Measurements from ENCODE around the gene GLI2.

Gene GLI2

DNA sequence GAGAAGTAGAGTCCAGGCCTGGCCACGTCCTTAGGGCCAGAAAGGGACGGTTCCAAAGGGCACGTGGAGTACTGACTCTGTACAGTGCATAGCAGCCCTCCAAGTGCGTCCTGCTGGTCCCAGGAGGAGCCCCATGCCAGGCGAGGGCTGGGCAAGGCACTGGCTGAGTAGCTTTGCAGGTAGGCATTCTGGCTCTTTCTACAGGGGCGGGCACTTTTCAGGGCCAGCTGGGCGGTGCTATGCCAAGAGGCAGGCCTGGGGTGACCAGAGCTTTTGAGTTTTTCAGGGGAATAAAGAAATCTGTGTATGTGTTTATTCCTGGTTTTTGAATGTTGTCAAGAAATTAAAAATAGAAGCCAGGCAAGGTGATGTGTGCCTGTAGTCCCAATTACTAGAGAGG is 15.4 kb upstream of the GLI2 start:
- DNase-seq (ENCODE audit: low spot score), result no peak
- TF ChIP-seq, protein P1, sequence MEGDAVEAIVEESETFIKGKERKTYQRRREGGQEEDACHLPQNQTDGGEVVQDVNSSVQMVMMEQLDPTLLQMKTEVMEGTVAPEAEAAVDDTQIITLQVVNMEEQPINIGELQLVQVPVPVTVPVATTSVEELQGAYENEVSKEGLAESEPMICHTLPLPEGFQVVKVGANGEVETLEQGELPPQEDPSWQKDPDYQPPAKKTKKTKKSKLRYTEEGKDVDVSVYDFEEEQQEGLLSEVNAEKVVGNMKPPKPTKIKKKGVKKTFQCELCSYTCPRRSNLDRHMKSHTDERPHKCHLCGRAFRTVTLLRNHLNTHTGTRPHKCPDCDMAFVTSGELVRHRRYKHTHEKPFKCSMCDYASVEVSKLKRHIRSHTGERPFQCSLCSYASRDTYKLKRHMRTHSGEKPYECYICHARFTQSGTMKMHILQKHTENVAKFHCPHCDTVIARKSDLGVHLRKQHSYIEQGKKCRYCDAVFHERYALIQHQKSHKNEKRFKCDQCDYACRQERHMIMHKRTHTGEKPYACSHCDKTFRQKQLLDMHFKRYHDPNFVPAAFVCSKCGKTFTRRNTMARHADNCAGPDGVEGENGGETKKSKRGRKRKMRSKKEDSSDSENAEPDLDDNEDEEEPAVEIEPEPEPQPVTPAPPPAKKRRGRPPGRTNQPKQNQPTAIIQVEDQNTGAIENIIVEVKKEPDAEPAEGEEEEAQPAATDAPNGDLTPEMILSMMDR (IDR thresholded peaks at IDR 0.05; ENCODE audit: extremely low read depth, missing control alignments), result no peak

DNA sequence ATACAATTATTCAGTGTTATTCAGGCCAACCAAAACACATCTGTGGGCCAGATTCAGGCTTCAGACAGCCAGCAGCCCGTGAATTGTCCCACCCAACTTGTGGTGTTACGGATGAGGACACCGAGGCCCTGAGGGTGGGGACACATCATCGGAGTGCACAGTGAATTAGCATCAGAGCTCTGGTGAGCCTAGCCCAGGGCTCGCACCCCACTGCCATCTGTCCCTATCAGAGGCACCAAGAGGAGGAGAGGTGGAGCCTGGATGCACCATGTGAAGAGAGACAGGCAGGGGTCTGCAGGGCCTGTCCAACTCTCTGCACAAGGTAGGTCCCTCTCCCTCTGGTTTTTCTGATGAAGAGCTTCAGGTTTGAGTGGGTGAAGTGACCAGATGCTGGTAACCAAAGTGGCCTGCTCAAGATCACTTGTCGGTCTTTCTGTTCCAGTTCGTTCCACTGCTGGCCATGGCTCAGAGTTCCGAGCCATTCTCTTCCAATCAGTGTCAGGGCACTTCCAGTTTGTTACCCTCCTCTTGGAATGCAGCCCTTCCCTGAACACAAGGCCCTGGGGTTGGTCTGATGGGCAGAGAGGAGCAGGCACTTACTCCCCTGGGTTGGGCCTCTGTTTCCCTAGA is 14.8 kb upstream of the GLI2 start:
- DNase-seq (ENCODE audit: low spot score), result no peak
- TF ChIP-seq, protein P1 (IDR thresholded peaks at IDR 0.05; ENCODE audit: extremely low read depth, missing control alignments), result no peak

- TF ChIP-seq, protein P1 (IDR thresholded peaks at IDR 0.05; ENCODE audit: extremely low read depth, missing control alignments), result no peak
- no peak for DNase-seq (ENCODE audit: low spot score)
Observed at GRCh38 chr2:120722246-120722567, 13.5 kb upstream of the GLI2 start.

- no peak for DNase-seq (ENCODE audit: low spot score)
Observed at GRCh38 chr2:120722568-120723421, 12.9 kb upstream of the GLI2 start.

DNA sequence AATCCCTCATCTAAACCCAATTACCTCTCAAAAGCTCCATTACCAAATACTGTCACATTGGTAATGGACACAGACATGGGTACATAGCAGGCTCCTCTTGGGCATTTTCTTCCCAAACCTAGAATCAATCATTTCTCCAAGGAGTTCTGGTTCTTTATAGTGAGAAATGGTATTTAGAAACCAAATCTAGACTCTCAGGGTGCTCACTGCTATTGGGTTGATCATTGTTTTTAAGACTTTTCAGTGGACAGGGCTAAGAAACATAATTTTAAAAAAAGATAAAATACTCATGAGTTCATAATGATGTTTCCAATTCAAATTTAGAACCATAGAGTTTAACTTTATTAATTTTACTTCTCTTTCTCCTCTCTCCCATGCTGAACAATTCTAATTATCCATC is 9.4 kb upstream of the GLI2 start:
- no peak for DNase-seq (ENCODE audit: low spot score)
- TF ChIP-seq, protein P1 (IDR thresholded peaks at IDR 0.05; ENCODE audit: extremely low read depth, missing control alignments), result no peak

More at GRCh38 chr2:120722568-120723421, 12.9 kb upstream of the GLI2 start:
- TF ChIP-seq, protein P1 (IDR thresholded peaks at IDR 0.05; ENCODE audit: extremely low read depth, missing control alignments), result no peak

GRCh38 chr2:120729406-120730399 is 6.0 kb upstream of the GLI2 start:
- no peak for DNase-seq (ENCODE audit: low spot score)
- TF ChIP-seq, protein P1 (IDR thresholded peaks at IDR 0.05; ENCODE audit: extremely low read depth, missing control alignments), result no peak
